NCI-H526 (cell line): Measurements from ENCODE around the gene ARMH1.
A peak's percentile ranks its signal among the peaks of the same experiment; 100 is the strongest.
"Not testable (repeated sequence)": the region's sequence is repeated elsewhere in the genome, so short reads cannot be mapped to it uniquely, and the experiment has no call there.

Source experiments
- DNase-seq, 2 experiments: peaks; one replicate each; lab custom pipeline; 2025; lab: John Stamatoyannopoulos, UW

Gene ARMH1

DNA sequence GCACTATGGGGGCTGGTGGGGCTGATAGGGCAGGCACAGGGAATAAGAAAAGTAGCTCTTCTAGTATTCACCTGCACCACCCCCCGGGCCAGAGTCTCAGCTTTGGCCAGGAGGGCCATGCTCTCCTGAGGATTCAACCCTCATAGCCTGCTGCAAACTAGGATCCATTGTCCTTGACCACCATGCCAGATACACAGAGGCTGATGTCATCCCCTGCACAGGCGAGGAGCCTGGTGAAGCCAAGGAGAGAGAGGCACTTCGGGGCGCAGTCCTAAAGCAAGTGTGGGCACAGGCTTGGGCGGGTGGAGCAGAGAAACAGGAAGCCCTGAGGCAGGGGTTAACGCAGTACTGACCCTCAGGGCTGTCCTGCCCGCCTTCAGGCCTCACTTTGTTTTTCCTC is 29.7 kb upstream of the ARMH1 start:
- DNase-seq = no peak

DNA sequence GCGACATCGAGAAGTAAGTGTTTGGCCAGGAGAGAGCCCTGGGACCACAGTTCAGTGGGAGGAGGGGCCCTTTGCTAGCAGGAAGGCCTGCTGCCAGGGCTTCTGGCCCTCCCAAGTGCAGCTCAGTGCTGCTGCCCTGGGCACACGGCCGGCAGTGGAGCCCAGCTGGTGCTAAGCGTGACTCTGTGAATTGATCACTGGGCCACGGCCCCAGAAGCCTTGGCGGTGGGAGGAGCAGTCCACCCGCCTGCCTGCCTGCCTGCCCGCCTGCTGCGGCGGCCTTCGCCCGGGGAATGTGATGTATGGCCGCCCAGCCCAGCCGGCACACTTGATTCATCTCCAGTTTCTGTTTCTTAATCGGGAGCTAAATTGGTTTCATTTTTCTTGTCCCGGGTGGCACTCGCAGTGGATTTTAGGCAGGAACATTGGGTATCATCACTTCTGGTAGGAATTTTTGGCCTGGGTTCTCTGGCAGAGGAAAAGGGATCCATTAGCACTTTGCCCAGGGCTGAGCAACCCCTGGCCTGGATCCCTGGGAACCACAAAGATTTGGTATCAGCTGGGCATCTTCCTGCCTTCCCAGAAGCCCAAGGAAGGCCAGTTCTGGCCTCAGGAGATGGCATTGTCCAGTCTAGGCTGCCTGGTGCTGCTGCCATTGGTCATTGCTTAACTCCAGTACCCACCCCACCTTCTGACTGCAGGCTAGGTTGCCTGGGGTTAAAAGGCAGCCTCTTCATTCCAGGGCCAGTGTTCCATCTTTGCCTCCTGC is 28.9 kb upstream of the ARMH1 start:
- DNase-seq = no peak

DNA sequence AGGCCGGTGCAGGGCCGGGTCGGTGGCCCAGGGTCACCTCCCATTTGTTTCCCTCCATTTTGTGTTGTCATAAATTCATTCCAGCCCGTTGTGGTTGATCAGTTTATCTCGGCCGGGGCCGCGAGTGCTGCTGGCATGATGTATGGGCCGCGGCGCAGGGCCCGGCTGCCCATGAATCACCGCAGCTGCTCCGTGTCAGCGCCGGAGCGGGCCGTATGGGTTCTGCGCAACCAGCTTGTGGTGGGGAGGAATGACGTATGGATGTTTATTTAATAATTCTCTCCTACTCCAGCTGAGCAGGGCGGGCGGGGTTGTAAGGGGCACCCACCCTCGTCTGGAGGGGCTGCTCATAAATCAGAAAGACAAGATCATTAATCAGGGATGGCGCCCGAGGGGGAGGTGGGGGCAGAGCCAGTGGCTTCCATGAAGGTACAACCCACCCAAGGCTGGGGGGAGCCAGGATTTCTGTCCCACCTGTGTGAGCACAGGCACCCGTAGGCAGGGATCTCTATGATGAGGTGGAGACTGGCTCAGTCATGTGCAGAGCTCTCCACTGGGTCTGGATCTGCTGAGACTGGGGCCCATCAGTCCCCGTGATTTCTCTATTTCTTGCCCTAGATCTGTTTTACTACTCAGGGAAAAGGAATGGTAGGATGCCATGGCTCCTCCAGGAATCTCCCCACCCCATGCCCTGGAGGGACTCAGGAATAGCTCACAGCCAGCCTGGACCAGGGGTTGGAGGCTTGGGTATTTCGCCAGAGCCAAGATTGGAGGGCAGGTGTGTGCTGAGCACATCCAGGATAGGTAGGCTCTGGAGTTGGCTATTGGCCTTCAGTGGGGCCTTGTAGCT is 28.0 kb upstream of the ARMH1 start:
- no peak for DNase-seq

DNA sequence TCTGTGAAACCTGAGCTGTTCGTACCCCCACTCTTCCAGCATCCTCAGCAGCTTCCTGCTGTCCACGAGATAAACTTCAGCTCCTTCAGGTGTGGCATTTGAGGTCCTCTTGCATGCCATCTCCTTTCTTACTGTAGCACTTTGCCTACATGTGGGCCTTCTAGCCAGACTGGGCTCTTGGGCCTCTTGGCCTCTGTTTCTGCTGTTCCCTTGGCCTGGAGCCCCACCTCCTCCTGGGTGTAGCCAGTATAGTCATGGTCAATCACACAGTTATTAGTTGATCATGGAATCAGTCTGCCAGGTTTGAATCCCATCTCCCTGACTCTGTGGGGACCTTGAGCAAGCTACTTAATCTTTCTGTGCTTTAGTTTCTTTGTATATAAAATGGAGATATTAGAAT is 26.6 kb upstream of the ARMH1 start:
- DNase-seq = no peak

DNA sequence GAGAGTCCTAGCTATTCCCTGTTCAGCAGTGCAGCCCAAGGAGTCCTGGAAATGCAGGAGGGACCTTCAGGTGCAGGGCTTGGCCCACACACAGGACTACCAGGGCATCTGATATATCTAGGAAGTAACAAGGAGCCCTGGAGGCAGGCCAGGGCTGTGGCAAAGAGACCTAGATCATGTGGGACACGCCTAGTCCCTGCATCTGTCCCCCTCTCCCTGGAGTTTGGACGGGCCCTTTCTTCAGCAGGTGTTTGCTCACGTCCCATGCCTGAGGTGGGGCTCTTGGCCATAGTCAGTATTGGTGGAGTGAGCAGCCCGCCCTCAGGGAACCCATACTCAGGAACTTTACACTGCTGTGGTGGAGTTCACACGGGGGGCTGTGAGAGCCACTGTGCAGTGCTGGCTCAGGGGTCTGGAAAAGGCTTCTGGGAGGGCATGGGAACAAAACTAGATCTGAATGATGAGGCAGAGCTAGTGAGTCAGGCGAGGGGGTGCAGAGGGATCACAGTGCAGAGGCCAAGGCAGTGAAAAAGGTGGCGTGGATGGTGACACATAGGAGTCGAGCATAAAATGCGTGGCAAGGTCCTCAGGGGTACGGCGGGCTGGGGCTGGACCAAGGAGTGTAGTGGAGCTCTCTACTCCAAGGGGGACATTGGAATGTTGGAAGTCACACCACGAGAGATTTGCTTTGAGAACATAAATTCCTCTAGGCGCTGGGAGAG is 25.8 kb upstream of the ARMH1 start:
- DNase-seq = no peak

DNA sequence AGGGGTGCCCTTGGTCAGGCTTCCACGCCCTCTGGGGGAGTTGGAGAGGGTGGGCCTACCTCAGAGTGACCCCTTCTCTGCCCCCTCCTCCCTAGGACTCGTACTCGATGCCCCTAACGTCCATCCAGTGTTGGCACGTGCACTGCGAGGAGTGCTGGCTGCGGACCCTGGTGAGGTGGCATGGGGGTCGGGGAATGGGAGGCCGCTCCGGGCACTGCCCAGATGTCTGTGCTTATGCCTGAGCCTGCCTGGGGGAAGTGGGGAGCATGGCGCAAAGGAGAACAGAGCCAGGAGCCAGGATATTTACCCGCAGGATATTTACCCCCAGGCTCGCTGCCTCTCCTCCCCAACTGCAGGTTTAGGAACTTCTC is 24.7 kb upstream of the ARMH1 start:
- DNase-seq = no peak

DNA sequence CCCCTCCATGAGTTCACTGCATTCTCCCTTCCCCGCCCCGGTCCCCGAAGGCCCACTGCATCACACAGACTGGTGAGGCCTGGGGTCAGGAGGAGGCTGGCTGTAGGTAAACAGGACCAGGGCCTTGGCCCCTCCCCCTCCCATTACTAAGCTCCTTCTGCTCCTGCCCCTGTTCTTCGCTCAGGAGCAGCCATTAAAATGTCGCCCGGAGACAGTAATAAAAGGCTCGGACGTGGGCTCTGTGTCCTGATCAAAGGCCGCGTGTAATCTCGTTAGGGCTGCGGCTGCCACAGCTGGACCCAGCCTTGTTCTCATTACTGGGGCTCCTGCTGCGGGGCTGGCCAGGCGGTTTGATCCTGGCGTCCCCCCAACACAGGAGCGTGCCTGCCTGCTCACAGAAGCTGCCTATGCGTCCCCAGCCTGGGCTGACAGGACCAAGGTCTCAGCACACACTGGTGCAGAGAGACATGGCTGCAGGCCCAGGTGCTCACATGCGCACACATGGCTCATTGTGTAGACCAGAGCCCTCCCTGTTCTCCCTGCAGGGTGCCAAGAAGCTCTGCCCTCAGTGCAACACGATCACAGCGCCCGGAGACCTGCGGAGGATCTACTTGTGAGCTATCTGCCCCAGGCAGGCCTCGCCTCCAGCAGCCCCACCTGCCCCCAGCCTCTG is 24.2 kb upstream of the ARMH1 start:
- DNase-seq = no peak

DNA sequence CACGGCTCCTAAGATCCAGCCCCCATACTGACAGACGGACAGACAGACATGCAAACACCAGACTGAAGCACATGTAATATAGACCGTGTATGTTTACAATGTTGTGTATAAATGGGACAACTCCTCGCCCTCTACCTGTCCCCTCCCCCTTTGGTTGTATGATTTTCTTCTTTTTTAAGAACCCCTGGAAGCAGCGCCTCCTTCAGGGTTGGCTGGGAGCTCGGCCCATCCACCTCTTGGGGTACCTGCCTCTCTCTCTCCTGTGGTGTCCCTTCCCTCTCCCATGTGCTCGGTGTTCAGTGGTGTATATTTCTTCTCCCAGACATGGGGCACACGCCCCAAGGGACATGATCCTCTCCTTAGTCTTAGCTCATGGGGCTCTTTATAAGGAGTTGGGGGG is 23.4 kb upstream of the ARMH1 start:
- no peak for DNase-seq

DNA sequence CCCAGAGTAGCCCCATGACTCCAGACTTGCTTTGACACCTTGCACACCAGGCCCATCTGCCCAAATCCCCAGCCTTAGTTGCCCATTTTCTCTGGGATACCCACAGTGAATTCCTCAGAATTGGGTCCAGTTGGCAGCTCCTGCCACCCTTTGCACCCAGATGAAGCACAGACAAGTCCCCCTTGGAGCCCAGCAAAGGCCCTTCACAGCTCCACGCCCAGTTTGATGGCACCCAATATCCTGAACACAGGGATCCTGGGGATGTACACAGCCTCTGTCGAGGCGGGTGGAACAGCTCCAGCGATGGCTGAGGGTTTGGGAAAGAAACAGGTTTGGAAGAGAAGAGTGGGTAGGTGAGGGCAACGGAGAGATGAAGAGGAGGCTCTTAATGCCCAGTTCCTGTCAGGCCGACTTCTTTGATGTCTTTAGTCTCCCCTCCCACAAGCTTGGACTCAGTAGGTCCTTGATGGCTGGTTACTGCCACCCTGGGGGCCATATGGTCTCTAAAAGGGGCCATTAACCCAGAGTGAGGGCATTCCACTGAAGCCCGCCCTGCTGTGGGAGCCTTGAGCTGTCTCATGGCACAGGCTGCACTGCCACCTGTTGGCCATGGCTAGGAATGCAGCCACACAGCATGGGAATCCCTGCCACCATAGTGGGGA is 21.9 kb upstream of the ARMH1 start:
- DNase-seq = peak; percentile 83 to 91

DNA sequence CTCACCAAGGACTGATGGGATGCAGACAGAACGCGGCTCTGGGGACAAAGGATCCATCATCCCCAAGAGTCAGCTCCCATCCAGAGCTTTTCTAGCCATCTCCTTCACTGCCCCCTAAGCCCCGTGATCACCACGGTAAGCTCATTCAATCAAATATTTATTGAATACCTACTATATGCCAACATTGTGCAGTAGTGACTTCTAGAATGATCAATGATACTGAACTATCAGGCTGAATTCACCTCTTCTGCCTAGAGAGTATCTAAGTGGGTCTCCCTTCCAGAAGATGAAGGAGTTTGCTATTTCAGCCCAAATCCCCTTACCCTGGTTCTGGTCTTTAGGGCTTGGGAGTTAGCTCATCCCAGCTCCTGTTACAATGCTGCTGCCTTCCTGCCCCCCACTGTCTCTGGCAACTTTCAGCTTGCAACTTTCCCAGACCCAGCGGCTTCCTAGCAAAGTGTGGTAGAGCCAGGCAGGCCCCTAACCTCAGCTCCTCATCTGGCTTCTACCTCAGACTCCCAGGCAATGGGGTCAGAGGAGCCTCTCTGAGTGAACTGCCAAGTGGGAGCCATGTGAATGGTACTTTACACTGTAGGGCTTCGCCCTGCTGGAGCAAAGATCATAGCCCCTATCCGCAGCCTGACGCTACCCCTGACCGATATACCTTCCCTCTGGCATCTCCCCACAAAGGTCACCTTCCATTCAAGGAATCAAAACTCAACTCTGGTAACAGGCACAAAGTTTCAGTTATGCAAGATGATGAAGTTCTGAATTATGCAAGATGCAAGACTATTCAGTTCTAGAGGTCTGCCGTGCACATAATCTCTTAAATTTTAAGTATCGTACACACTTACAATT is 21.2 kb upstream of the ARMH1 start:
- no peak for DNase-seq

DNA sequence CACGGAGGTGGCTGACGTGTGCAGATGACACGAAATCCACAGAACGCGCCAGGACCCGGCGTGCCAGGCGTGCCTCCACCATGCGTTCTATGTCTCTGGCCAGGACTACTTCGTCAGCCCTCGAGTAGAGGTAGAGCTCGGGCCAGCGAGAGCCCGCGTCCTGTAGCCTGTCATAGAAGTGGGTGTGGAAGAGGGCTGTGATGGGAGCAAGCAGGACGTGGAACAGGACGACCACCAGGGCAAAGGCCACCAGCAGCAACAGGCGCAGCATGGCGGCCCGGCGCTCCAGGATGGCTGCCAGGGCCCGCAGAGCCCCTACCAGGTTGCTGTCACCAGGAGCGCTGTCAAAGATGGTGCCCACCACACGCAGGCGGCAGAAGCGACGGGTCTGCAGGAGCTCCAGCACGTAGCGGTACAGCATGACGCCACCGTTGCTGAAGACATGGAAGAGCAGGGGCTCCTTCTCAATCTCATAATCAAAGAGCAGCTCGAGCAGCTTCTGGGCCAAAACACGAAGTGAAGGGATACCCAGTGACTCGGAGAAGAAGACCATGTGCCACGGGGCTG is 19.8 kb upstream of the ARMH1 start:
- no peak for DNase-seq

DNA sequence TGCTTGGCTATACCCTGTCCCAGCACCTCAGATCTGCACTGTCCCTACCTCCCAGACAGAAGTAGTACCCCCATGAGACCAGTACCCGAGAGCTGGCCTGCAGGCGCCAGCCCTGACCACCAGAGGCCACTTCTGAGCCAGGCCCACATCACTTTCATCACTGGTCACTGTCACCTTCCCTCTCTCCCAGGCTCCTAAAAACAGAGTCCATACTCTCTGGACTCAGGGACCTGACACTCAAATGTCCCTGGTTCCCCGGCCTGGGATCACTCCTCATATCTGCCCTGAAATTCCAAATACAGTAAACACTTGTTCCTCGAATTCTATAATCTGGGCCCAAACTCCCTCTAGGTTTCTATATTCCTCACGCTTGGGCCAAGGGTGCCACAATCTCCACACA is 18.9 kb upstream of the ARMH1 start:
- DNase-seq = peak in 1 of 2 experiments; percentile 53

DNA sequence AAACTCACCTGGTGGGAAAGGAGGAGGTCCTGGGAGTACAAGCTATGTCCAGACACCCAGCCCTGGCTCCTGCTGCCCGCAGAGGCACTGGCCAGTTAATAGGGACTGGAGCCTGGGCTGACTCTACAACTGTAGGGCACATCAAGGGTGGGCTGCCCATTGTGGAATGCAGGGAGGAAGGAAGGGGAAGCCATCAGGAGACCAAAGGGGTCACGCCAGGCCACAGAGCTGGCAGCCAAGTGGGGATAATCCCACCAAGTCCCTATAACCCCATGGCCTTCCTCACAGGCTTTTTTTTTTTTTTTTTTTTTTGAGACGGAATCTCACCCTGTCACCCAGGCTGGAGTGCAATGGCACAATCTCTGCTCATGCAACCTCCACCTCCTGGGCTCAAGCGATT is 14.9 kb upstream of the ARMH1 start:
- no peak for DNase-seq

DNA sequence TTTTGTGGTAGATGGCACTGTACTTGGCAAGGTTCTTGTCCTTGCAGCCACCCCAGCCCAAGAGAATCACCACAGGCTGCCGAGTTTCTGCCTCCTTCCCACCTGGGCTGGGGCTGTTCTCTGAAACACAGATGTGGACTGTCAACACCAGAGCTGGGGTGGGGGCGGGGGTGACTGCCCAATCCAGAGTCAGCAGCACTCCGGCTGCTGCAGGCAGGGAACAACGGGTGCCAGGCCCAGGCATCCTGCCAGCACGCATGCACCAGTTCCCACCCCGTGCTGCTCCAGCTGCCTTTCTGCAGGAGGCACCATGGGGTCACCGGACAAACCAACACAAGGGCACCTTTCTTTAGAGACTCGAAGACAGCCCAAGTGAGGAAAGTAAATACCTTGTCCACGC is 14.3 kb upstream of the ARMH1 start:
- no peak for DNase-seq

DNA sequence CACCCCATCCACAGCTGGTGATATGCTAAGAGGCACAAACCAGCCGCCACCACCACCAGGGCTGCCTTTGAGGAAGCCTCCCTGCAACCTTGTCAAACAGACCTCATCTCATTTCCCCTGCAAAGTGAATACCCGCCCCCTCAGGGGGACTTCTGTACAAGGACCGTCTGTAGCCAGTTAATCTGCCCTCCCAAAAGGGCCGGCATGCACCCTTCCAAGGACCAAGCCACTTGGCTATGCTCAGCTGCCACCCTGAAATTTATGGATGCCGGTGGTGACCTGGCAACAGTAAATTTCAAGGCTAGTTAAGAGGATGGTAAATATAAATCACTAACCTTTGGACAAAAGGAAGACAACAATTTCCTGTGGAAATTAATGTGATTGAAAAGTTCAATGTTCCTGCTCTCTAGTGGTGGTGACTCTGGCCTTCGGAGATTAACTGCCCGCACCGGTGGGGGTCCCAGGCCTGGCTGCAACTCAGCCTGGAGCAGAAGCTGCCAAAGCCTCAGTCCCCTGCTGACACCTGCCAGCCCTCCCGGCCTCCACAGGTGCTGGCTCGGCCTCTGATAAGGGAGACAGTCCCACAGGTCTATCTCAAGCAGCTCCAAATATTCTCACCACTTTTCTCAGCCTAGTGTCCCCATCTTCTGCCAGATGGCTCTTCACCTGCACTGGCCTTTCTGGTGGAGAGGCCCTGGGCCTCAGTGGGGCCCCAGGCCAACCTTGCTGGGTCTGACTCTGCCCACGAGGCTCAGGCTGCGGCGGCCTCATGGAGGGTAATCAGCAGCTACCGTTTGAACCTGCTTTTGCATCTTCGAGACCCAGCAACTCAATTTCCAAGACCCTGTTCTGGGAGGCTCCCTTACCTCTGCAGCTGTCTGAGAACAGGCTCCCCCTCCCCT is 12.5 kb upstream of the ARMH1 start:
- DNase-seq = no peak

DNA sequence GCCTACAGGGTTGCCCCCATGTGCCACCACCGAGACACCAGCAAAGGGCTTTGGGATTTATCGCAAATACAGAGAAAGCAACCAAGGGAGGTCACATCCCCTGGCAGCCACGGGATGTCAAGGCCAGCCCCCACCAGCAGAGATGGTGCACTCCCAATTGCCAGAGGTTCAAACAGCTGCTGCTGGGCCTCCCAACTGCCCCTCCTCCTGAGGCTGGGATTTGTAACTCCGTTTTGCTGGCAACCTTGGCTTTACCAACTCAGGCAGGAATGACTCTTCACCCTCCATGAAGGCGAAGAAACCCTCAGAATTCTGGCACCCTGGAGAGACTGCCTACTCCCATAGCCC is 11.9 kb upstream of the ARMH1 start:
- DNase-seq = no peak

DNA sequence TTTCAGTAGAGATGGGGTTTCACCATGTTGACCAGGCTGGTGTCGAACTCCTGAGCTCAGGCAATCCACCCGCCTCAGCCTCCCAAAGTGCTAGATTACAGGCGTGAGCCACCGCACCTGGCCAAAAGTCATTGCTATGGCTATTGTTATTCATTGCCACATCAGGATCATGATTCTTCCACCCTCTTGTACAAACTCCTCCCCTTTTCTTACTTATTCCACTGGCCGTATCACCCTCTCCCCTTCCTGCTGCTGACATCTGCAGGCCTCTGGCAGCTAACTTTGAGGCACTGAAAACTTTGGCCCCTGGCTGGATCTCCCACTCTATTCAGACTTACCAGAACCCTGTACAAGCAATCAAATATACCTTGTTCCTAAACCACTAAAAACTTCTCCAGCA is 11.1 kb upstream of the ARMH1 start:
- DNase-seq = no peak

DNA sequence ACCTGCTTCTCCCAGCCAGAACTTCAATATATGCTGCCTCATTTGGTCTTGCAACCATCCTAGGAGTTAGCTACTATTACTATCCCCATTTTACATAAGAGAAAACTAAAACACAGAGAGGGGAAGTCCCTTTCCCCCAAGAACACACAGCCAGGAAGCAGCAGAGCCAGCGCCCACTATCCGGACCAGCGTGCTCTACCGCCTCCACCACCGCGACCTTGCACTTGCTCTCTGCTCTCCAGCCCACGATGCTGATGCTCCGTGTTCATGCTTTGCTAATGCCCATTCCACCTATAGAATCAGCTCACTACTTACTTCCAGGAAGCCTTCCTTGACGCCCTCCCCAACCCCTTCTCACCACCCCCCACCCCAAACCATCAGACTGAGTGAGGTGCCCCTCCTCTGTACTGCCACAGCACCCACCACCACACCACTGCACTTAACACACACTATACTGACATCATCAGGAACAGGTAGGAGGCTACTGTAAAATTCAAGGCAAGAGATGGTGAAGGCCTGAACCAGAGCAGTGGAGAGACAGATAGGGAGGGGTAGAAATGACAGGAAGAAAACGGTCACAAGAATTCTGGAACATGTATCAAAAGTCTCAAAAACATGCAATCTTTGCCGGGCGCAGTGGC is 9.7 kb upstream of the ARMH1 start:
- no peak for DNase-seq

DNA sequence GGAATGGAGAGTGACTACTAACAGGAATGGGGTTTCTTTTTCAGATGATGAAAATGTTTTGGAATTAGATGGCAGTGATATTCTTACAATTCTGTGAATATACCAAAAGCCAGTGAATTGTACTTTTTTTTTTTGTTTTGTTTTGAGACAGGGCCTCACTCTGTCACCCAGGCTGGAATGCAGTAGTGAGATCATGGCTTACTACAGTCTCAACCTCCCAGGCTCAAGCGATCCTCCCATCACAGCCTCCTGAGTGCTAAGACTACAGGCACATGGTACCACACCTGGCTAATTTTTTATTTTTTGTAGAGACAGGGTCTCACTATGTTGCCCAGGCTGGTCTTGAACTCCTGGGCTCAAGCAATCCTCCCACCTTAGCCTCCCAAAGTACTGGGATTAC is 7.8 kb upstream of the ARMH1 start:
- DNase-seq = not testable (repeated sequence)
